ENCODE data around the gene MTMR1.

DNA sequence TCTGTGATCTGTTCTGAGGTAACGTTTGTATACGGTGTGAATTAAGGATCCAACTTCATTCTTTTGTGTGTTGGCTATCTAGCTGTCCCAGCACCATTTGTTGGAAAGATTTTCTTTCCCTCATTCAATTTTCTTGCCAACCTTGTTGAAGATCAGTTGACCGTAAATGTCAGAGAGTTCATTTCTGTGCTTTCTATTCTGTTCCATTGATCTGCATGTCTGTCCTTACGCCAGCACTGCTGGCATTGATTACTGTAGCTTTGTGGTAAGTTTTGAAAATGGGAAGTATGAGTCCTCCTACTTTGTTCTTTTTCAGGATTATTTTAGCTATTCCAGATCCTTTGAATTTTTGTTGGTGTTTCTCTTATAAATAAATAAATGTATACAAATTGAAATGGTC, 60.8 kb downstream of the MTMR1 start:
- no peak for TF ChIP-seq EZH2 (IDR thresholded peaks at IDR 0.05; ENCODE audit: low read depth)
- TF ChIP-seq, protein P1, sequence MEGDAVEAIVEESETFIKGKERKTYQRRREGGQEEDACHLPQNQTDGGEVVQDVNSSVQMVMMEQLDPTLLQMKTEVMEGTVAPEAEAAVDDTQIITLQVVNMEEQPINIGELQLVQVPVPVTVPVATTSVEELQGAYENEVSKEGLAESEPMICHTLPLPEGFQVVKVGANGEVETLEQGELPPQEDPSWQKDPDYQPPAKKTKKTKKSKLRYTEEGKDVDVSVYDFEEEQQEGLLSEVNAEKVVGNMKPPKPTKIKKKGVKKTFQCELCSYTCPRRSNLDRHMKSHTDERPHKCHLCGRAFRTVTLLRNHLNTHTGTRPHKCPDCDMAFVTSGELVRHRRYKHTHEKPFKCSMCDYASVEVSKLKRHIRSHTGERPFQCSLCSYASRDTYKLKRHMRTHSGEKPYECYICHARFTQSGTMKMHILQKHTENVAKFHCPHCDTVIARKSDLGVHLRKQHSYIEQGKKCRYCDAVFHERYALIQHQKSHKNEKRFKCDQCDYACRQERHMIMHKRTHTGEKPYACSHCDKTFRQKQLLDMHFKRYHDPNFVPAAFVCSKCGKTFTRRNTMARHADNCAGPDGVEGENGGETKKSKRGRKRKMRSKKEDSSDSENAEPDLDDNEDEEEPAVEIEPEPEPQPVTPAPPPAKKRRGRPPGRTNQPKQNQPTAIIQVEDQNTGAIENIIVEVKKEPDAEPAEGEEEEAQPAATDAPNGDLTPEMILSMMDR (conservative IDR thresholded peaks at IDR 0.05): no peak

All from PC-9 (cell line).